Glutamatergic neuron (in vitro differentiated cells): Measurements from ENCODE around the gene FLOT1. TPM values are rescaled to one million over a fixed set of nuclear protein-coding genes. Genes with fewer than 3 reads are reported as not detected.

ENCODE experiments used
- DNase-seq: peaks from one replicate; pipeline ENCODE4 v3.0.0; 2022
- H3K27ac Mint-ChIP-seq: one replicate; pipeline ENCODE4 v1.8.0; 2020; ENCODE audit warnings: mild to moderate bottlenecking, mixed read lengths, inconsistent platforms; ENCODE audit not compliant: unreplicated experiment
- H3K27me3 Mint-ChIP-seq: one replicate; pipeline ENCODE4 v1.8.0; 2020; ENCODE audit warnings: mild to moderate bottlenecking, moderate library complexity, mixed read lengths, inconsistent platforms; ENCODE audit not compliant: unreplicated experiment
- H3K36me3 Mint-ChIP-seq: one replicate; pipeline ENCODE4 v1.8.0; 2020; ENCODE audit warnings: mild to moderate bottlenecking, mixed read lengths, inconsistent platforms; ENCODE audit not compliant: unreplicated experiment
- H3K4me1 Mint-ChIP-seq: one replicate; pipeline ENCODE4 v1.8.0; 2020; ENCODE audit warnings: mild to moderate bottlenecking, low read depth, mixed read lengths, inconsistent platforms; ENCODE audit not compliant: unreplicated experiment
- H3K4me3 Mint-ChIP-seq: one replicate; pipeline ENCODE4 v1.8.0; 2020; ENCODE audit warnings: mild to moderate bottlenecking, mixed read lengths, inconsistent platforms; ENCODE audit not compliant: unreplicated experiment
- H3K9me3 Mint-ChIP-seq: one replicate; pipeline ENCODE4 v1.8.0; 2020; ENCODE audit warnings: mild to moderate bottlenecking, moderate library complexity, mixed read lengths, inconsistent platforms; ENCODE audit not compliant: unreplicated experiment
- total RNA-seq: library from RNA; stranded (reverse); fragmentation: NEBNext Ultra II Directional; extraction: Animal tissue kit (Norgen Biotek cat#: 25700); gene quantifications from one replicate; pipeline ENCODE4 v1.2.1, GENCODE V29; 2021; ENCODE audit not compliant: unreplicated experiment
- TF ChIP-seq, protein P1 (sequence below): fragments of 200-600 bp; sonication (generic); IDR thresholded peaks from one replicate; pipeline ENCODE4 v1.5.0; 2021; ENCODE audit not compliant: partially characterized antibody, unreplicated experiment

Gene FLOT1
- total RNA-seq, 1 donor from 2014 or later: 191 TPM

GRCh38 chr6:30770592-30770991, 28.1 kb upstream of the FLOT1 start:
- no peak overlapping the region for H3K4me3 Mint-ChIP-seq
- H3K27ac Mint-ChIP-seq: no peak overlapping the region
- peaks cover 2% of the 10 kb centered on the region for H3K27me3 Mint-ChIP-seq
- peaks cover 2% of the 10 kb centered on the region for H3K9me3 Mint-ChIP-seq
- no peak for DNase-seq
- TF ChIP-seq, protein P1, sequence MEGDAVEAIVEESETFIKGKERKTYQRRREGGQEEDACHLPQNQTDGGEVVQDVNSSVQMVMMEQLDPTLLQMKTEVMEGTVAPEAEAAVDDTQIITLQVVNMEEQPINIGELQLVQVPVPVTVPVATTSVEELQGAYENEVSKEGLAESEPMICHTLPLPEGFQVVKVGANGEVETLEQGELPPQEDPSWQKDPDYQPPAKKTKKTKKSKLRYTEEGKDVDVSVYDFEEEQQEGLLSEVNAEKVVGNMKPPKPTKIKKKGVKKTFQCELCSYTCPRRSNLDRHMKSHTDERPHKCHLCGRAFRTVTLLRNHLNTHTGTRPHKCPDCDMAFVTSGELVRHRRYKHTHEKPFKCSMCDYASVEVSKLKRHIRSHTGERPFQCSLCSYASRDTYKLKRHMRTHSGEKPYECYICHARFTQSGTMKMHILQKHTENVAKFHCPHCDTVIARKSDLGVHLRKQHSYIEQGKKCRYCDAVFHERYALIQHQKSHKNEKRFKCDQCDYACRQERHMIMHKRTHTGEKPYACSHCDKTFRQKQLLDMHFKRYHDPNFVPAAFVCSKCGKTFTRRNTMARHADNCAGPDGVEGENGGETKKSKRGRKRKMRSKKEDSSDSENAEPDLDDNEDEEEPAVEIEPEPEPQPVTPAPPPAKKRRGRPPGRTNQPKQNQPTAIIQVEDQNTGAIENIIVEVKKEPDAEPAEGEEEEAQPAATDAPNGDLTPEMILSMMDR: no peak
- H3K36me3 Mint-ChIP-seq: no peaks in the 10 kb centered on the region
- H3K4me1 Mint-ChIP-seq: no peaks in the 10 kb centered on the region

GRCh38 chr6:30769853-30770524, 27.5 kb upstream of the FLOT1 start:
- Mint-ChIP-seq H3K4me1 (no peaks in the 10 kb centered on the region), H3K27ac (no peak overlapping the region), H3K9me3 (no peaks in the 10 kb centered on the region), H3K27me3 (peaks cover 2% of the 10 kb centered on the region), H3K4me3 (no peak overlapping the region), H3K36me3 (no peaks in the 10 kb centered on the region)
- no peak for DNase-seq
- TF ChIP-seq, protein P1: no peak

GRCh38 chr6:30769088-30769852, 26.8 kb upstream of the FLOT1 start:
- no peak overlapping the region for H3K27ac Mint-ChIP-seq
- peaks cover 4% of the 10 kb centered on the region for H3K27me3 Mint-ChIP-seq
- H3K4me3 Mint-ChIP-seq: no peak overlapping the region
- no peak for DNase-seq
- H3K36me3 Mint-ChIP-seq: no peaks in the 10 kb centered on the region
- TF ChIP-seq, protein P1: no peak
- no peaks in the 10 kb centered on the region for H3K9me3 Mint-ChIP-seq
- H3K4me1 Mint-ChIP-seq: peaks cover 2% of the 10 kb centered on the region

GRCh38 chr6:30768634-30769087, 26.2 kb upstream of the FLOT1 start:
- H3K27me3 Mint-ChIP-seq: peaks cover 6% of the 10 kb centered on the region
- TF ChIP-seq, protein P1: no peak
- no peaks in the 10 kb centered on the region for H3K9me3 Mint-ChIP-seq
- no peak for DNase-seq
- peaks cover 3% of the 10 kb centered on the region for H3K4me1 Mint-ChIP-seq
- no peak overlapping the region for H3K4me3 Mint-ChIP-seq
- H3K36me3 Mint-ChIP-seq: no peaks in the 10 kb centered on the region
- no peak overlapping the region for H3K27ac Mint-ChIP-seq

DNA sequence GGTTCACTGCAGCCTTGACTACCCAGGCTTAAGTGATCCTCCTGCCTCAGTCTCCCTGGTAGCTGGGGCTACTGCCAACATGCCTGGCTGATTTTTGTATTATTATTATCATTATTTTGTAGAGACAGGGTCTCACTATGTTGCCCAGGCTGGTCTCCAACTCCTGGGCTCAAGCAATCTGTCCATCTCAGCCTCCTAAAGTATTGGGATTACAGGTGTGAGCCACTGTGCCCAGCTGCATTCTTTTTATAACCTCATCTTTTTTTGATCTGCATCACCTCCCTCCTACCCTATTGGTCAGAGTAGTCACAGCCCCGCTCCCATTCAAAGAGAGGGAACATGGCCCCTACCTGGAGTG, 25.4 kb upstream of the FLOT1 start:
- peaks cover 3% of the 10 kb centered on the region for H3K4me1 Mint-ChIP-seq
- TF ChIP-seq, protein P1: no peak
- DNase-seq: no peak
- no peaks in the 10 kb centered on the region for H3K36me3 Mint-ChIP-seq
- peaks cover 6% of the 10 kb centered on the region for H3K27me3 Mint-ChIP-seq
- no peaks in the 10 kb centered on the region for H3K9me3 Mint-ChIP-seq
- no peak overlapping the region for H3K4me3 Mint-ChIP-seq
- no peak overlapping the region for H3K27ac Mint-ChIP-seq
